Posterior vena cava (tissue), 2 donors: ENCODE measurements around the gene FRMD6. TPM values are rescaled to one million over a fixed set of nuclear protein-coding genes. Genes with fewer than 3 reads are reported as not detected.

ENCODE experiments used
- DNase-seq: peaks from one replicate; pipeline ENCODE4 v3.0.0-alpha.2; 2020; ENCODE audit warnings: low spot score
- intact Hi-C, 2 donors: fragments of 100-400 bp; cut with DNase I; formaldehyde crosslinking; loops; one replicate each; pipeline versions ENCODE4 v1.14.1 to v1.14.2; 2022 to 2023
- long read RNA-seq, 2 donors: library from polyadenylated mRNA; unstranded; transcript quantifications; one replicate each; pipeline ENCODE4 v2.0.0, GENCODE V29; 2020 to 2021
- total RNA-seq, 2 donors: library from RNA; stranded (reverse); fragmentation: NEBNext Ultra II Directional; extraction: Animal tissue kit (Norgen Biotek cat#: 25700); gene quantifications; one replicate each; pipeline ENCODE4 v1.2.1, GENCODE V29; 2021
- donor health status: DM: yes; HTN: yes; CAD: no.
- donor health status: DM: yes; HTN: yes; CAD: no.

Gene FRMD6
- 10 to 100 TPM; 33.1 to 49.6 TPM for total RNA-seq
- long read RNA-seq, donor 1, full-length matches to known transcripts, result 5 of 16 reads
- long read RNA-seq, donor 1, partial matches to known transcripts, result 2 of 16 reads
- long read RNA-seq, donor 1, other reads (novel, unspliced or antisense), result 9 of 16 reads
- long read RNA-seq, donor 2, full-length matches to known transcripts, result 3 of 5 reads
- long read RNA-seq, donor 2, partial matches to known transcripts, result 0 of 5 reads
- long read RNA-seq, donor 2, other reads (novel, unspliced or antisense), result 2 of 5 reads

DNA sequence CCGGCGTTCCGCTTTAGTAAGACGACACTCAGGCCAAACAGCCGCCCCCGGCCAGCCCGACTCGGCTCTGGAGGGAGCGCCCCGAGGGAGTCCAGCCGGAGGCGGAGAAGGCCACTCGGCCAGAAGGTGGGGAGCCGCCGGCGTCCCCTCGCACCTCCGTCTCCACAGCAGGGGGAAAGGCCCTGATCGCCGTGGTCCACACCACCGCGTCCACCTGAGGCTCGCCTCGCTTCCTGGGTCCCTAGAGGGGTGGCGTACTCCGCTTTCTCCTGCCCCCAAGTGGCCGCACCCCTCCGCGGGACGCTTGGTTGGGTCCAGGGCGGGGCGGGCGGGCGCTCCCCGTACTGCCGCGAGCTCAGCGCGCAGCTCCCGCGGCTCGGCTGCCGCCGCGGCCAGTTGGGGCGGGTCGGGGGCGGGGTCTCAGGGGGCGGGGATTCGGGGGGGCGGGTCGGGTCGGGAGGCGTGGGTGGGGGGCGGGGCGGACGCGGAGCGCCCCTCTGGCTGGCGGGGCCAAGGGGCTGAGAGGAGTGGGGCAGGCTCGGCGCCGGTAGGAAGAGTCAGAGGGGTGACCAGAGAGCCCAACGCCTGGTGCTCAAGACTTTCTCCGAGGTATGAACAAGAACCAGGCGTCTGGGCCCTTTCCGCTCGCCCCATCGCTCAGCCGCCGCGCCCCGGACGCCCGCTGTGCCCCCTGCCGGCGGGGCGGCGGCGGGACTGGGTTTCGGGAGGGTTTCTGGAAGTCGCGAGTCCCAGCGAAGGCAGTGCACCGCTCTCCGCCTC lies at the start of gene FRMD6:
Gene FRMD6, plus strand, starts transcription at position 523 of the 780 bp plus-strand sequence. CDS start 37,927 bp downstream, outside the sequence.
- intact Hi-C loops, result loop anchor here (2.0 to 10.0 kb wide), 2 partner anchors 125 to 367 kb away; no protein-coding TSS in a partner anchor
- DNase-seq, result peak; percentile 97

DNA sequence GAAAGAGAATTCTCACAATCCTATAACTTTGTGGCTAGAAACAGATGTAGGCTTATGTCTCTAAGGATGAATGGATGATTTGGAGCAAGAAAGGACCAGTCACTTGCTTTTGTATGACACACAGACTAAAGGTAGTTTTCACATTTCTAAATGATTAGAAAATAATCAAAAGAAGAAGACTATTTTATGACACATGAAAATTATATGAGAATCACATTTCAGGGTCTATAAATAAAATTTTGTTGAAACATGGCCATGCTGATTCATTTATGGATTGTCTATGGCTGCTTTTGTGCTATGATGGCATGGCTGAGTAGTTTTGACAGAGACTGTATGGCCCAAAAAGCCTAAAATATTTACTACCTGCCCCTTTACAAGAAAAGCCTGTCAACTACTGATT lies 49.4 kb upstream of the FRMD6 start:
- DNase-seq, result no peak
- intact Hi-C loops, result no loop called here

DNA sequence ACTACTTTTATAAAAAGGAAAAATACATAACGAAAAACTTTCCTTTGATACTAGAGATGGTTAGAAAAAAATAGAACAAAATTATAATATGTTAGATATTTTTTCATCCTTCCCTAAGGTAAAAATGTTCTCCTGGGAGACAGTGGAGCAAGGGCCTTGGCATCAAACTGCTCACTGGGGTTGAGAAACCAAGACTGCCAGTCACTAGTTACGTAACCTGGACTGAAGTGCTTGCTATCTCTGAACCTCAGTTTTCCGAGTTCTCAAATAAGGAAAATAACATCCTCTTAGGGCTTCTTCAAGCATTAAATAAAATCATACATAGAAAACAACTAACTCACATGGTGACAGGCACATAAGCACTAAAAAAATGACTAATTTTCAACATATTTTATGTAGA lies 48.2 kb upstream of the FRMD6 start:
- intact Hi-C loops, result no loop called here
- no peak for DNase-seq

DNA sequence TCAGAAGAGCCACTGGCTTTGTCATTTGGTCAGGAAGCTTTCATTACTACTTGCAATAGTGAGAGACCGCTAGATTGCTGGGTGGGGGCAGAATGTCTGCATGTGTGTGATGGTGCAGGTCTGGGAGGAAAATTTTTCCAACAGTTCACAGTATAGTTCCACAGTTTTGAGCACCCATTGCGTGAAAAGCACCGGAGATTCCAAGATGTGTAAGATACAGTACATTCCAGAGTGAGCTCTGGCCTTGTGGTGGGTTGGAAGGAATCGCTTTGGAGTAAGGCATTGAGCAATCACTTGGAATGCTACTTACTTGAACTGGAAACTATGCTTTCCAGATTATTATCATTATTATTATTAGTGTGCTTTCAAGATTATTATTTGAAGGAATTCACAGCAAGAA lies 47.6 kb upstream of the FRMD6 start:
- no peak for DNase-seq
- intact Hi-C loops, result no loop called here

DNA sequence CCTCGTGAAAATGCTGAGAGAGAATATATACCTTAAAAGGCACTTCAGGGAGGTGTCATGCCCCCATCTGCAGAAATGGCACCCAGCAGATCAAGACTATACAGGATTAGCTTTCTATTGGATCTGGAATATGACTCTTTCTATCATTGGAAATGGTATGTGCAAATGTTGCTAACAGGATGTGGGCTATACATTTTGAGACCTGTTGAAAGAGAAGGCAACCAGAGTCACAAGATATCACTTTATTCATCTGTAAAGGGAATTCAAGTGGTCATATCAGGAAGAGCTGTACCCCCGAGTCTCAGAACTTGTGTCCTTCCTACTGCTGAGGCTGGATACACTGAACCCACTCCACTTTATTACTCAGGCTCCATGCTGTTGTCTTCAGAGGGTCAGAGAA lies 46.1 kb upstream of the FRMD6 start:
- intact Hi-C loops, result no loop called here
- no peak for DNase-seq

DNA sequence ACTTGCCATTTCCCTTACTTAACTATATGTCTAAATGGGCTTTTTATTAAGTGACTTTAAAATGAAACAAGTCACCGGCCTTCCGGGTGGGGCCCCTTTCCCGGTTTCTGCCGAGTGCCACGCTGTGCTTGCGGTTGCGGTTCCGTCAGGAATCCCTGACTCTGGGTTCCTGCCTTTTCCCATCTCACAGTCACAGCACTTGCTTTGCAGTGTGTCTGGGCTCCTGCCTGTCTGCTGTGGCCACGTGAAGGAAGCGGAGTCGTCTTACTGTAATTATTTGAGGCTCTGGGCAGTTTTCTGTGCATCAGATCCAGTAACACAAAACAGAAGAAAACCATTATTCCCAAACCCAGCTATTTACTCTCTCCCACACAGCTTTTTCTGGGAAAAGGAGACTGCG lies 44.0 kb upstream of the FRMD6 start:
- intact Hi-C loops, result no loop called here
- no peak for DNase-seq

DNA sequence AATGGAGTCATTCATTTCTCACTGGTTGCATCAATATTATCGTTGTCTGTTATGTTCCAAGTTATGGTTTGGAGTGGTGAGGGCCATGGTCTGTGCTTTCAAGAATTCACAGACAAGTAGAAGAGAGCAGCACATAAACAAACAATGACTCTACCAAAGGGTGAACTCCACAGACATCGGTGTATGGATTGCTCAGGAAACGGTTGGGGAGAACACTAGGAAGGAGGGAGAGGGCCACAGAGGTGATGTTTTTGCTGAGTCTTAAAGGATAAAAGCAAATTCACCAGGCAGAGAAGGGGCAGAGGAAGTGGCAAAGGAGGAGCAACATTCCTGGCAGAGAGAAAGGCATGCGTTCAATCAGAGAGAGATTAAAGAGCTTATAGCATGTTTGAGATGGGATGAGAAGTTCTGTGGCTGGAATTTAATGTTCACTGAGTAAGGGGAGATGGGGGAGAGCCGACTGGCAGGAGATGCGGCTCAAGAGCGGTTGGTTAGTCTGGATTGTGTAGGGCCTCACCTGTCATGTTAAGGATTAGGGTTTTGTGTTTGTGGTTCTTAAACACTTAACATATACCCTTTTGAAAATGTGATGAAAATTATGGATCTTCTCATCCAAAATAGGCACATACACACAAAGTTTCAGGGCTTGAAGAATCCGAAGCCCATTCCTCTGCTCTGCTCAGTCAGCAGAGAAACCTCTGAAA lies 42.3 kb upstream of the FRMD6 start:
- intact Hi-C loops, result no loop called here
- DNase-seq, result no peak

DNA sequence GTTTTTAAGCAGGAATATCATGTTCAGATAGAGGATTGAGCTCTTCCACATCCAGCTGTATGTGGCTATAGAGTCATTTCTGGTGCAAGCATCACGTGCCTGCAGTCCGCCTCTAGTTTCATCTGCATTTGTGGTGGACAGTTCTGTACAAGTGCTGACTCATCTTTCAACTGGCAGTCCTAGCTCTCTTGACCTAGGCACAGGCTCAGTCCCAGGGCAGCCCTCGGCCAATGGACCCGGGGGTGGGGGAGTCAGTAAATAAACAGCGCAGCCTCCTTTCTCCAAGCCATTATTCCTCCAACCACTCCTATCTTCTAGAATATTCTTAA lies 41.8 kb upstream of the FRMD6 start:
- intact Hi-C loops, result no loop called here
- no peak for DNase-seq

DNA sequence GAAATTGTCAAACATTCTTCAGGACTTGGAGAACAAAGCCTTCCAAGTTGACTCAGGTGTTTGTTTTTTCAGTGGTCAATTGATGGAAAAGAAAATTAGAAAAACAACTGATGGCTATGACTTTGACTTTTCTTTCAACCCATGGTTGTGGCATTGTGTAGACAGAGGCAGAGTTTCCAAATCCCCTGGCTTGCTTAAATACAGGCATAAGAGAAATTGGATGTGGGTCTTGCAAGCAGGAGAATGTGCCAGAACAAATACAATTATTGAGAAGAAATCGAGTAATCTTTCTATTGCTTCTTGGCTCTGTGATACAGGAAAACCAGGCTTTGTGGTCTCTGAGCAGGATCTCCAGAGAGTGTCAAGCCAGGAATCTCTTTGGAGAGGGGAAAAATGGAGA lies 40.9 kb upstream of the FRMD6 start:
- intact Hi-C loops, result no loop called here

DNA sequence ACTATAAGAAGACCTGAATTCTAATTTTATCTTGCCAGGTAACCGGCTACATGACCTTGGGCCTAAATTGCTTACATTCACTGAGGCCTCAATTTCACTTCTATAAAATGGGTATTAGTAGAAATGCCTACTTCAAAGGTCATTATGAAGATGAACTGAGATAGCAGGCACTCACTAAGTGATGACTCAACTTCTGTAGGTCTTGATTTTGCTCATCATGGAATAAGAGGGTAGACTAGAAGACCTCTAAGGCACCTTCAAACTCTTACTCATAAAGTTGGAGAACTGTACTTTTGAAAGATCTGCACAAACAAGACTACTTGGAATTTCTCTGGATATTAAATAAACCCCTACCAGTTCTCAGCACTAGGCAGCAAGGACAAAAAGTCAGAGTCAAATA lies 39.3 kb upstream of the FRMD6 start:
- intact Hi-C loops, result no loop called here
- DNase-seq, result no peak

More for the DNA sequence above, 40.9 kb upstream of the FRMD6 start:
- DNase-seq, result no peak

DNA sequence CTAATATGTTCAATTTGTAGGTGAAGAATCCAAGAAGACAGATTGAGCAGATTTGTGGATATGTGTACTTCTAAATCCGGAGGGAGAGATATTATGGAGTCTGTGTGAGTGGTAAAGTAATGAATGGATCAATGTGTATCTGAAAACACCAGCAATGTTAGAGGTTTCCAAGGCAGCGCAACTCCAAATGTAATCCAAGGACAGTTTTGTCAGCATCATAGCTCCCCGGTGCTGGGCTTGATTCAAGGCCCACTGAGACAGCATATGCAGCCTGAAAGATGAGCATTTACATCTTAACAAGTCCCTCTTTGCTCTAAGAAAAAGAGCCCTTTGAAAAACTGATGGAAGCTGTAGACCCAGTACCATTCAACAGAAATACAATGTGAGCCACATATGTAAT lies 38.3 kb upstream of the FRMD6 start:
- no peak for DNase-seq
- intact Hi-C loops, result no loop called here

DNA sequence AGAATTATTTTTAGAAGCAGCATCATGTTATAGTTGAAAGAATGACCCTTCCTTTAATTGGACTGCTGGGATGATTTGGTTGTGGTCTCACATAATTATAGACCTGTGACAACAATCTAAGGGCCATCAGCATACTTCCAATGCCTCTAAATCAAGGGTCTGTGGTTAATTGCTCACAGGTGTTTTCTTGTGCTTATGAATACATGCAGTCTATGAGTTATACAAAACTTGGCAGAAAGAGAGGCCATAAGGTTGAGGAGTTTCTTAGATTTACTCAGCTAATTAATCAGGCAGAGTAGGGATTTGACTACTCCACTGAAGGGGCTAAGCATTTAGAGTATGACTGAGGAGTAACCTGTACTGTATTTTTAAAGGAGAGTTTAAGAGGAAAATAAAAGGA lies 37.0 kb upstream of the FRMD6 start:
- no peak for DNase-seq
- intact Hi-C loops, result no loop called here

DNA sequence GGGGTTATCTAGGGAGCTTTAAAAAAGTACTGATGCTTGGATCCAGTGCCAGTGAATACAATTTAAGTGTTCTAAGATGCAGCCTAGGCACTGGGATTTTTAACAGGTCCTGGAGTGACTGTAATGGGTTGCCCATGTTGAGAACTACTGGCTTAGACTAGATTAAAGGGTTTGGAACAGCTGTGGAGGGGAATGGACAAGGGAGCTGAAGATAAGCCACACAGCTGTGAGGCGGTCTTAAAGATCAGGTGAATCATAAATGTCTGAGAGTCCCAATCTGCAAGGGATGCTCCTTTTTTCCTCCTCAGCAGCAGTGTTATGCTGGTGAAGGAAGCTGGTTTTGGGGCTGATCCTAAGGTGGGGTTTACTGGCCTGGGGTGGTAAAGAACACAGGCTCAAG lies 35.5 kb upstream of the FRMD6 start:
- no peak for DNase-seq
- intact Hi-C loops, result no loop called here

DNA sequence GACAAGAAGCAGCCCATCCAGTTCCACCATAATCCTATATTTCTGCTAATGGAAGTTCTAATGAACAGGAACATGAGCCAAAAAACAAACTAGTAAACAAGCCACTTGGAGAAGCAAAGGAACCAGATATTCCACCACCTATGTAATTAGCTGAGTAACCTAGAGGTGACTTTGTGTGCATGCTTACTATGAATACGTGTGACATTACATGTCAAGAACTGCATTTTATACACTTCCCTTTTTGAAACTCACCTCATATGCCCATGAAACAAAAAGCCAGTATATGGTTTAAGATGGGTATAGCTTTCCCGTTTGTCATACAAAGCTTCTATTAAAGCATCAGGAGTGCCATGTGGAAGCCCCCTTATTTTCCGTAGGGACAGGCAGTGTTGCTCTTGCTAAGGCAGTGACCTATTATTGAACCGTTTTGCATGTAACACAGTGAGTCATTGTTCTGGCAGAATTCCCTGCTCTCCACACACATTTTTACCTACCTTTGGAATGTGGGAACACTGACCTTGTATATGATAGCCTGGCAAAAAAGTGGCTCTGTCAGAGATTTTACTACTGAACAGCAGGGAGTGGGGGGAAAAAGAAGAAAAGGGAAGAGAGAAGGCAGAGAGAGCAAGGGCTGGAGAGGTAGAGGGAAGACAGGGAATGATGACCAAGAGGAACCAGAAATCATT lies 34.8 kb upstream of the FRMD6 start:
- intact Hi-C loops, result no loop called here
- no peak for DNase-seq

DNA sequence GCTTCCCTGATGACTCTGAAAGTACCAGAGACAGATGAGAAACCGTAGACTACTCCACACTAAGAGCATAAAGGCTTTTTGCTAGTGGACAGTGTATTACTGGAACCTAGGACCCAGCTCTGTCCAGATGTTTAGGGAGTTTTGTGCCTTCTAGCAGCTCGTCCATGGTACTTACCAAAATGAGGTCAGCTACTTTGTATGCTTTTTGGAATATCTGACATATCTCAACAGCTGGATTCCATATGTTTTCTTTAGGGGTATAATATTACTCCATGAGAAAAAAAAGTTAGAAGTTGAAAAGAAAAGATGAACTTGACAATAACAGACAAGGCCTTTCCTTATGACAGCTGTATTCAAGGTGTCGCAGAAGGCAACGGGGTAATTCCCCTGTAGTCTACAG lies 32.1 kb upstream of the FRMD6 start:
- intact Hi-C loops, result no loop called here
- no peak for DNase-seq

DNA sequence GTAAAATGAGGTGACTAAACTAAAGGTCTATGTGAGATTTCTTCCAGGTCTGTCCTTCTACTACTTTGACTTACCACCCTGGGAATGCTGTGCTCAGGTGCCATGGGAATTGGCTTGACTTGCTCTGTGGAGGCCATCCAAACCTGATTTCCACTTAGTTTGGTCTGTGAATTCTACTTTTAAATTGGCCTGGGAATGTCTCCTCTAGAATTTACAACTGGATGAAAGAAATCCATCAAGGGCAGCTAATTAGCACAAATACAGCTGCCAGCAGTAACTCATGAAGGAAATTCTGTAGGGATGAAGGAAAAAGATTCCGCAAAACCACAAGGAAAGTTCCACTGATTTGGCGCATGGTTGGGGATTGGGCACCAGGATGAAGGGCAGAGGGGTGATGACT lies 31.7 kb upstream of the FRMD6 start:
- DNase-seq, result no peak
- intact Hi-C loops, result no loop called here

DNA sequence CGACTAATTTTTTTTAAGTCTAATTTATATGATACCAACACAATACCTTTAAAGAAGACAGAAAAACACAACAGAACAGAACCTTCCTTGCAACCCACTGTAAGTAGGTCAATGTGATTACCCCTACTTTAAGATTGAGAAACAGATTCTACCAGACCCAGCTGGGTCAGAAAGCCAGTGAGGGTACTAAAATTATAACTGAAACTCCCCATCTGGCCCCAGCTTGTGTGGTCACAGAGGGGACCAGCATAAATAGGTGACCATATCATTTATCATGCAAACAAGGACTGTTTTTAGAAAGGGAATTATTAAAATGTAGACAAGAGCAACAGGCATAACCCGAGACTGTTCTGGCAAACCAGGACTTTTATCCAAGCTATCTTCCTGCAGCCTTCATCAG lies 30.1 kb upstream of the FRMD6 start:
- DNase-seq, result no peak
- intact Hi-C loops, result no loop called here

DNA sequence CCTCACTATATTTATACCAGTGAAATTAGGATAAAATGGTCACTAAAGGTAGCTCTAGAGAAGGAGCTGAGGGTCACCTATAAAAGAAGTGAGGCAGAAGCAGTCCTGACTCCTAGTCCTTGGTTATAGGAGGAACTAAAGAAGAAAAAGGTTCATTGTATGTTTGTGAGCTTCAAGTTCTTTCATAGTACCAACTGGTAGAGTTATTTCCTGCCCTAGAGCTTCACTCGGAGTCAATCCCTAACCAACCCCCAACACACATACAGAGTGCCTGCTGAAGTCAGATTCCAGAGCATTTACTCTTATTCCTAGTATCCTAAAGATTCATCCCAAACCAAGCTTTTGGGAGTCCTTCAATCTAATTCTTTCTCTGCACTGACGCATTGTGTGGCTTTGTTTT lies 29.3 kb upstream of the FRMD6 start:
- intact Hi-C loops, result no loop called here
- DNase-seq, result no peak

DNA sequence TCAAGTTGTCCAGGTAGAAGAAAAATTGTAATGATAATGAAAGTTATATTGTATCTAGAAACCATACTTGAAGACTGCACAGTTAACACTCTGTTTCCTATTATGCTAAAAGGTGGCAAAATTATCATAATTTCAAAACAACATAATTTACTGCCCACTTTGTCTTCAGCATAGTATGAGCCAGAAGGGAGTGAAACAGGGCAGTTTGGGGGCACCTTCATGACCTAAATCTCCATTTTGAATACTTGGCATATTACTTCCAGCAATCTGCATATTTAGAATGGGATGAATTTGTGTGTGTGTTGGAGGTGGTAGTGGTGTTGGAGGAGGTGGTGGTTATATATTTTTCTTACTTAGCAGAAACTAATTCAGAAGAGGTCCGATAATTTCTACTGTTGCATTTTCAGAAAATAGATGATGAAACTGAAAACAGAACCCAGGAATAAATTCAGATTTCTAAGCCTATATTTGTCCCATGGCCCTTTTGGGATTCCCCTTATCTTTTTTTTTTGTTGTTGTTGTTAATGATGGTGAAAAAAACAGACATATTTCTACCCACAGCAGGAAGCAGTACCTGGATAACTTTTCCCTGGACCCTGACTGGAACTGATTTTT lies 26.6 kb upstream of the FRMD6 start:
- intact Hi-C loops, result no loop called here
- no peak for DNase-seq

DNA sequence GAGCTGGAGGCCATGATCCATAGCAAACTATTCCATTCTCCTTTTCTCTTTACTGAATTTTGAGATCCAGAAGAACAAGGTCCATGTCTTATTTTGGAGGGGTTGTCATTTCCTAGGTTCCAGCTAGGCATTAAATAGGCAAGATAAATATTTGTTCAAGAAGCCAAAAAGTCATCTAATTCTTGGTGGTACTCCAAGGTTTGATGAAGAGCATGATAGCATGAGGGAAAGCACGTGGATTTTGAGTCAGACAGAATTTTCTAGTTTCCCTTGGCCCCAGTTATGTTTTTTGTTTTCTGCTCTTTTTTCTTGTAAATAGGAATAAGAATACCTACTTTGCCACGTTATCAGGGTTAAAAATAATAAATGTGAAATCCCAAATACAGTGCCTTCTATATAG lies 25.5 kb upstream of the FRMD6 start:
- intact Hi-C loops, result no loop called here
- no peak for DNase-seq
